HG03095 (cell line): ENCODE measurements around the gene YTHDF1.
"Not testable (repeated sequence)": the region's sequence is repeated elsewhere in the genome, so short reads cannot be mapped to it uniquely, and the experiment has no call there.

ENCODE experiments used
- ATAC-seq: cut with Tn5 transposase; IDR thresholded peaks from one replicate; pipeline ENCODE4 v1.9.1; 2021; ENCODE audit warnings: moderate library complexity; ENCODE audit not compliant: unreplicated experiment

Gene YTHDF1

DNA sequence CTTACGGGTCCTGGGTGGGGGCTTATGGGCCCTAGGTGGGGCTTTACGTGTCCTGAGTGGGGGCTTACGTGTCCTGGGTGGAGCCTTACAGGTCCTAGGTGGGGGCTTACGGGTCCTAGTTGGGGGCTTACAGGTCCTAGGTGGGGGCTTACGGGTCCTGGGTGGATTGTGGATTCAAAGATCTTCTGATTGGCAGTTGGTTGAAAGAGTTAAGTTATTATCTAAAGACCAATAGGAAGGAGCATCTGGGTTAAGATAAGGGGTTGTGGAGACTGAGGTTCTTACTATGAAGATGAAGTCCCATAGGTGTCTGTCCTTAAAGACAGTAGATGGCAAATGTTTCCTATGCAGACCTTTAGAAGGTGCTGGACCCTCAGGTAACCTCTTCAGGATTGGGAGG lies 11.3 kb upstream of the YTHDF1 start:
- no peak for ATAC-seq

DNA sequence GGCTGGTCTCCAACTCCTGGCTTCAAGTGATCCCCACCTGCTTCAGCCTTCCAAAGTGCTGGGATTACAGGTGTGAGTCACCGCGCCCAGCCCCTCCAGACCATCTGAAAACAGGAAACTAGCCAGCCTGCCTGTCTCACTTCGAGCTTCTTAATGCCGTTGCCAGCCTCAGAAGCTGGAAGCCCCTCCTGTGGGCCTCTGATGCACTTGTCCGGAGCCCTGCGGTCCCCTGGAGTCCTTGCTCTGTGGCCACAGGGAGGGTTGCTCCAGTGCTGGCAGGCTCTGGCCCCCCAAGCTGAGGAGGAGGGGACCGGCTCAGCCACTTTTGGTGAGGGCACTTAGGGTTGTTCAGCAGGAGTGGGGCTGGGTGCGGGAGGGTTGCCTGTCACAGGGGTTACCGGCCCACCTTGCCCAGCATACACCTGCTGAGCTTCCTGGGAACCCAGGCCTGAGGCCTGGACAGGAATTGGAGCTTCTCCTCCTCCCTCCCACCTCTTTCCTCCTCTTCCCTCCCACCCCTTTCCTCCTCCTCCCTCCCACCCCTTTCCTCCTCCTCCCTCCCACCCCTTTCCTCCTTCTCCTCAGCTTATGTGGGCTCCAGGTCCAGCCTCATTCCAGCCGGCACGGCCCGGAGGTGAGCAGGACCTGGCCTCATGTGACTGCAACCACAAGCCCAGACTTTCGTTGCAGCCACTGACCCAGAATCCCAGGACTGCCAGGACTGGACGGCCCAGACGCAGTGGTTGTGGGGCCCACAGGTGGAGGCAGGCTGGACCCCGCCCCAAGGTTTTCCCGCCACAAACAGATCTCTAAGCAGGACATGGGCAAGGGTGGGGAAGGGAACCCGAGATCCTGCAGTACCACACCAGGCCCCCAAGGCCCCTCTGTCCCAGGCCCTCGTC lies 10.4 kb upstream of the YTHDF1 start:
- no peak for ATAC-seq

- ATAC-seq: no peak
These were observed 9.1 kb upstream of the YTHDF1 start for GRCh38 chr20:63225082-63225454.

DNA sequence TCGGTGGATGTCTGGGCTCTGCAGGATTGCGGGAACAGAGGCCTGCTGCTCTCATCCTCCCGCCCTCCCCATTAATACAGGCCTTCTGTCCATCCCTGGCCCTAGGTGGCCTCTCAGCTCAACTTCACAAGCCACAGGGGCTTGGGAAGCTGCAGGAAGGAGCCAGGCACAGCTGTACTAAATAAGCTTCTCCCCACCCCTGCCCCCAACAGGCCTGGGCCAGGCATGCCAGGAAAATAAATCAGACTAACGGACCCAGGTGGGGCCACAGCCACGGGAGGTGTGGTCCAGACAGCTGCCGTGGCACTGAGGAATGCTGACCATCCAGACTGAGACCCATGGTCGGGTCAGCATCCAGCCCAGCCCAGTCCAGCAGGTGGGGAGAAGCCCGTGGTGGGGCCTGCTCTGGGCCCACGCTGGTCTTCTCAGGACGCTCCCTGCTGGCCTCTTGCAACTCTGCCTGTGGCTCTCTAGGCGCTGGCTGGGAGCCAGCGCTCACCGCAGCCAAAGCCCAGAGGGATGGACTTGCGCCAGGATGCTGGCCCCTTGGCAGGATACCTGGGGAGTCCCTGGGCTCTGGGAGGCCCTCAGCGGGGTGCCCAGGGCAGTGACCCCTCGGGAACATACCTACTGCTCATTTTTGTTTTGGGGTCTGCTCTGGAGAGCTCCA lies 8.6 kb upstream of the YTHDF1 start:
- no peak for ATAC-seq

- ATAC-seq: no peak
These were observed 7.9 kb upstream of the YTHDF1 start for GRCh38 chr20:63223826-63224207.

GRCh38 chr20:63223121-63223825 lies 7.3 kb upstream of the YTHDF1 start:
- no peak for ATAC-seq

DNA sequence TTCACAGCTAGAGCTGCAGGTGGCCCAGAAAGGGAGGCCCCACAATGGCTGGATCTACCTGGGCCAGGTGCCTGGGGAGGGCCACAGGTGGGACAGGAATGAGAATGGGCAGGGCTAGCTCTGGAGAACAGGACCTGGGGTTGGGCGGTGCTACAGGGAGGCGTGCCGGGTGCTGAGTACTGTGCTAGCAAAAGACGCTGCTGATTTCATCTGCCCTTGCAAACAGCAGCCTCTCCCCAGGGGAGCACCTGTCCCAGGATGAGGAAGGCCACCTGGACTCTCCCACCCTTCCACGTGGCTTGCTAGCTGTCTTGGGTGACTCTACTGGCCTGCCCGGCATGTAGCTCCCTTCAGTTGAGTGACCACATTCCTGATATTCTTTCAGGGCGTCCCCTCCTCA lies 6.6 kb upstream of the YTHDF1 start:
- ATAC-seq: no peak

DNA sequence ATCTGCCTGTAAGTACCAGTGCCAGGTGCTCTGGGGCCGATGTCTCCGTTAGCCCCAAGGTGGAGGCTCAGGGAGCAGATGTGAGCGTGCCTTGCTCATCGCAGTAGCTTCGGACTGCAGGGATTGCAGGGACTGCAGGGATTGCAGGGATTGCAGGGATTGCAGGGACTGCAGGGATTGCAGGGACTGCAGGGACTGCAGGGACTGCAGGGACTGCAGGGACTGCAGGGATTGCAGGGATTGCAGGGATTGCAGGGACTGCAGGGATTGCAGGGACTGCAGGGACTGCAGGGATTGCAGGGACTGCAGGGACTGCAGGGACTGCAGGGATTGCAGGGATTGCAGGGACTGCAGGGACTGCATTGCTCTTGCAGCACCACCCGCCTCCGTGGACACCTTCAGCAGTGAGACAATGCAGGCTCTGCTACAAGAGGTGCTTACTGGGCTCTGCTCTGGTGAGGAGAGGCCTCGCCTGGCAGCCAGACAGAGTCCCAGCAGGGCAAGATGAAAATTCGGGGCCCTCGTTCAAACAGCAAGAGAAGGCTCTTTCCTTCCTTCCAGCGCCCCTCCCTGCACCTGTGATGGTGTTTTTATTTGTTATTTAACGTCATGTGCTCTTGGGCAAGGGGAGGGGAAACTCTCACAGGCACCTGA lies 5.6 kb upstream of the YTHDF1 start:
- not testable (repeated sequence) for ATAC-seq

GRCh38 chr20:63220696-63221399 lies 4.9 kb upstream of the YTHDF1 start:
- ATAC-seq: no peak

DNA sequence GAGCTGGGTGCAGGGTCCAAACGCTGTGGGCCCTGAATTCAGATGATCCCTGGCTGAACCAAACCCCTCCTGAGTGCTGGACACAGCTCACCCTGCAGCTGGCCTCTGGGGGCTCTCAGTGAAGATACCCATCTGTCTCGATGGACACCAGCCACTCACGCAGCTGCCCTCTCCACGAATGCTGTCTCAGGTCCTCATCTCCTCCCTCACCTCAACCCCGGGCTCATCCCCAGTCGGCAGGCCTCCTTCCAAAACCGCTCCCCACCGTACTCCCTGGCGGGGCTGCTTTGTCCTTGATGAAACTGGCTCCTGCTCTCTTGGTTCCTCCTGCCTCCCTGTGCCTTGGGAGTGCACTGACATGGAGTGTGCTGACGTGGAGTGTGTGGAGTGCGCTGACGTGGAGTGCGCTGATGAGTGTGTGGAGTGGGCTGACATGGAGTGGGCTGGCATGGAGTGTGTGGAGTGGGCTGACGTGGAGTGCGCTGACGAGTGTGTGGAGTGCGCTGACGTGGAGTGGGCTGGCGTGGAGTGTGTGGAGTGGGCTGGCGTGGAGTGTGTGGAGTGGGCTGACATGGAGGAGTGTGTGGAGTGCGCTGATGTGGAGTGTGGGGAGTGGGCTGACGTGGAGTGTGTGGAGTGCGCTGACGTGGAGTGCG lies 4.1 kb upstream of the YTHDF1 start:
- no peak for ATAC-seq

- ATAC-seq: no peak
These were observed 3.5 kb upstream of the YTHDF1 start for GRCh38 chr20:63219447-63219821.

DNA sequence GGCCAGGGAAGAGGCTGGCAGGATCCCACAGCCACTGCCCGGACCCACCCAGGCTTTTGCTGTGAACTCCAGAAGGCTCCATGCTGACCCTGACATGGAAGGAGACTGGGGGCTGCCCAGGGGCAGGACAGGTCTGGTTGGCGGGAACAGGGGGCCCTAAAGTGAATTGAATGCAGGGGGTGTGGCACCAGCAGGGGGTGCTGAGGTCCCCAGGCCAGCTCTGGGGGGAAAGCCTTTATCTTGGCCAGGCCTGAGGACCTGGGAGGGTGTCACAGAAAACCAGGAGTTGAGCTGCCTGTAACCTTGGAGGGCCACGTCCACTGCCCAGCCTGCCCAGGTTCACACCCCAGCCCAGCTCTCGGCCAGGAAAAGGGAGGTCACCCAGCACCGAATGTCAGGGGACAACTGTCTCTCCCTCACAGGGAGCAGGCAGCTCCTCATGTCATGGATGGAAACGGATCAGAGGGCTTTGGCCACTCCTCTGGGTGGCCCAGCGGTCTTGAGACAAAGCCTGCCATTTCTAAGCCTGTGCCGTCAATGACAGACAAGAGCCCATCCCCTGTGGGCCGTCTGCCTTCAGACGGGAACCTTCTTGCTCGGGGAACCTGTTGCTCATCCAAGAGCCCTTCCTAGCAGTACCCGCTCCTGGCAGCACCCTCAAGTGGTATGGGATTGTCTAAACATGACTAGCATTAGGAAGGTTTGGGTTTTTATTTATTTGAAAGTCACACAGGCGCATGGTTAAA lies 2.9 kb upstream of the YTHDF1 start:
- no peak for ATAC-seq

GRCh38 chr20:63217706-63218105 lies 1.8 kb upstream of the YTHDF1 start:
- ATAC-seq: no peak

DNA sequence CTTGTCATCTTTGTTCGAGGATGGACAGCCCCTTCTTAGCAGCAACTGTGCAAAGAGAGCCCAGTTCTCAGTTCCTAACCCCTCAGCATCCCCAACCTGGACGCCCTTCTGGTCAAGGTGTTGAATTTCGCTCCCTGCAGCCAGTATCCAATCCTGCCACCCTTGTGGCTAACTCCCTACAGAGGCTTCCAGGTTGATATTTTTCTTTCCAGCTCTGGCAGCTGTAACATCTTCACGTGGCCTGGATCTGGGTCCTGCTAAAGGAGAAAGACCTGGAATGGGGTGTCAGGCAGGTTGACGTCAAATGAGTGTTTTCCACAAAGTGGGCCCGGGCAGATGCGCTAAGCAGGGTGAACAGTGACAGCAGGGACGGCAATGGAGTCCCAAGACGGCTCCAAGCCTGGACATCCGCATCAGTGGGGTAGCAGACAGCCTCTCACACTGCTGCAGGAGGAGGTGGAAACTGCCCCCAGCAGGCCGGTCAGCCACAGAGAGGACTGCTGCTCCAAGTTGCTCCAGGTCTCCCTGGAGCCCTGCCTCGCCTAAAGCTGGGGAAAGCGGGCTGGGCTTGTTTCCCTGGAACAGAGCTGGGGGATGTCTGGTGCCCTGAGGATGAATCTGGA lies 1.0 kb upstream of the YTHDF1 start:
- no peak for ATAC-seq

- ATAC-seq: peak; percentile 7
These were observed 560 bp downstream of the YTHDF1 start for GRCh38 chr20:63215101-63216040.

DNA sequence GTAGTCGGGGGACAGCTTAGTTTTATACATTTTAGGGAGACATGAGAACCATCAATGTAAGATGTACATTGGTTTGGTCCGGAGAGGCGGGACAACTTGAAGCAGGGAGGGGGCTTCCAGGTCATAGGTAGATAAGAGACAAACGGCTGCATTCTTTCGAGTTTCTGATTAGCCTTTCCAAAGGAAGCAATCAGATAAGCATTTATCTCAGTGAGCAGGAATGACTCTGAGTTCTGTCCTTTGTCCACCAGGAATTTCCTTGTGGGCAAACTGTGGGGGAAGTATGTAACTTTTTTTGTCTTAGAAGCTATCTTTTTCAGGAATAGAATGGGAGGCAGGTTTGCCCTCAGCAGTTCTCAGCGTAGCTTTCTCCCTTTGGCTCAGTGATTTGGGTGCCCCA lies 1.4 kb downstream of the YTHDF1 start:
- ATAC-seq: no peak

DNA sequence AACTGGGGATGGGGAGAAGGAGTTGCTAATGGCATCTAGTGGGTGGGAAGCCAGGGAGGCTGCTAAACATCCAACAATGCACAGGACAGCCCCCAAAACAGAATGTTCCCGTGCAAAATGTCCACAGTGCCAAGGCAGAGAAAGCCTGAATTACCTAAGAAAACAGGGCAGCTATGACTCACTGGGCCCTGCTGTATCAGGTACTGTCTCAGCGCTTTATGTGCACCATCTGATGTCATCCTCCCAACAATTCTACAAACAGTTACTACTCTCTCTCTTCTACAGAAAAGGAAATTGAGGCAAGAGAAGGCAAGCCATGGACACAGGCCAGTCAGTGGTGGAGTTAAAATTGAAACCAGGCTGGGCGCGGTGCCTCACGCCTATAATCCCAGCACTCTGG lies 3.1 kb downstream of the YTHDF1 start:
- no peak for ATAC-seq

DNA sequence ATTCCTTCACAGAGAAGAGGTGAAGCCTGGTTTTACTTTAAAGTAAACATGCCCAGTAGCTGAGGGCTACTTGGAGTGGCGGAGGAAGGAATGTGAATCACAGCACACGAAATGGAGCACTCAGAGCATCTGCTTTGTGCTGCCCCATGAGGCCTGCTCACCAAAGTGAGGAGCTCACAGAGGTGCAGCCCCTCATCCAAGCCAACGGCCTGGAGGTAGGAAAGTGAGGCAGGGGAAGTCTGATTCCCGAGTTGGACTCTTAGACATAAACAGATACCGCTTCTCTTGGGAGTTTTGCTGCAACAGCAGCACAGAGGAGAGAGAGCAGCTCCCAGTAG lies 3.6 kb downstream of the YTHDF1 start:
- no peak for ATAC-seq
